H9 (cell line): ENCODE data around the gene GTPBP6. TPM values are rescaled to one million over a fixed set of nuclear protein-coding genes. Genes with fewer than 3 reads are reported as not detected.

Source experiments
- DNase-seq: peaks from one replicate; pipeline ENCODE4 v3.0.0-alpha.2; 2017
- H2AFZ ChIP-seq: one replicate; pipeline ENCODE4 v1.6.1; 2013; ENCODE audit warnings: mild to moderate bottlenecking, low read length, control low read depth, moderate library complexity
- H2AK5ac ChIP-seq: 2 replicates; pipeline ENCODE4 v1.6.1; 2013; ENCODE audit warnings: low read length, control low read depth, mixed read lengths; ENCODE audit not compliant: insufficient read length
- H2BK120ac ChIP-seq: one replicate; pipeline ENCODE4 v1.6.1; 2013; ENCODE audit warnings: low read depth, mild to moderate bottlenecking, low read length, control low read depth, inconsistent platforms; ENCODE audit not compliant: poor library complexity, severe bottlenecking
- H2BK12ac ChIP-seq: 2 replicates; pipeline ENCODE4 v1.6.1; 2013; ENCODE audit warnings: low read length, control low read depth, mixed read lengths, low read depth; ENCODE audit not compliant: insufficient read length
- H2BK15ac ChIP-seq: 2 replicates; pipeline ENCODE4 v1.6.1; 2013; ENCODE audit warnings: low read depth, low read length, control low read depth
- H2BK20ac ChIP-seq: one replicate; pipeline ENCODE4 v1.6.1; 2013; ENCODE audit warnings: low read depth, mild to moderate bottlenecking, low read length, control low read depth, inconsistent platforms; ENCODE audit not compliant: poor library complexity, severe bottlenecking
- H2BK5ac ChIP-seq: 2 replicates; pipeline ENCODE4 v1.6.1; 2013; ENCODE audit warnings: low read length, control low read depth, mixed read lengths; ENCODE audit not compliant: insufficient read length
- H3K14ac ChIP-seq: 2 replicates; pipeline ENCODE4 v1.6.1; 2013; ENCODE audit warnings: low read length, control low read depth; ENCODE audit not compliant: insufficient read depth
- H3K18ac ChIP-seq: 2 replicates; pipeline ENCODE4 v1.6.1; 2013; ENCODE audit warnings: low read depth, mild to moderate bottlenecking, mixed read lengths, low read length, control low read depth; ENCODE audit not compliant: insufficient read length
- H3K23ac ChIP-seq: 2 replicates; pipeline ENCODE4 v1.6.1; 2013; ENCODE audit warnings: low read length, control low read depth, mixed read lengths, low read depth; ENCODE audit not compliant: insufficient read length
- H3K23me2 ChIP-seq: 2 replicates; pipeline ENCODE4 v1.6.1; 2013; ENCODE audit warnings: low read depth, mild to moderate bottlenecking, mixed read lengths, low read length, control low read depth; ENCODE audit not compliant: insufficient read length, poor library complexity, severe bottlenecking
- H3K27ac ChIP-seq: 2 replicates; pipeline ENCODE4 v1.5.1; 2013; ENCODE audit warnings: low read length, control low read depth, mixed read lengths, low read depth; ENCODE audit not compliant: insufficient read length
- H3K27me3 ChIP-seq: 2 replicates; pipeline ENCODE4 v1.6.1; 2013; ENCODE audit warnings: low read length, control low read depth, inconsistent platforms; ENCODE audit not compliant: insufficient read depth
- H3K4ac ChIP-seq: 2 replicates; pipeline ENCODE4 v1.6.1; 2013; ENCODE audit warnings: low read depth, mild to moderate bottlenecking, control low read depth, inconsistent platforms, low read length, moderate library complexity
- H3K4me1 ChIP-seq: 2 replicates; pipeline ENCODE4 v1.6.1; 2013; ENCODE audit warnings: low read length, control low read depth, inconsistent platforms; ENCODE audit not compliant: insufficient read depth
- H3K4me2 ChIP-seq: 2 replicates; pipeline ENCODE4 v1.6.1; 2013; ENCODE audit warnings: low read length, control low read depth, mixed read lengths; ENCODE audit not compliant: insufficient read length, insufficient read depth
- H3K56ac ChIP-seq: 2 replicates; pipeline ENCODE4 v1.6.1; 2013; ENCODE audit warnings: low read depth, mild to moderate bottlenecking, mixed read lengths, low read length, control low read depth; ENCODE audit not compliant: insufficient read length
- H3K79me1 ChIP-seq: 2 replicates; pipeline ENCODE4 v1.6.1; 2013; ENCODE audit warnings: low read depth, mild to moderate bottlenecking, moderate library complexity, low read length, control low read depth, inconsistent platforms; ENCODE audit not compliant: insufficient read depth, poor library complexity, severe bottlenecking
- H3K79me2 ChIP-seq: 2 replicates; pipeline ENCODE4 v1.6.1; 2013; ENCODE audit warnings: low read length, control low read depth, inconsistent platforms; ENCODE audit not compliant: insufficient read depth
- H3K9ac ChIP-seq: 2 replicates; pipeline ENCODE4 v1.6.1; 2013; ENCODE audit warnings: low read length, control low read depth, mixed read lengths; ENCODE audit not compliant: insufficient read length; ENCODE audit errors: extremely low read depth
- H3K9me3 ChIP-seq: one replicate; pipeline ENCODE4 v1.6.1; 2013; ENCODE audit warnings: low read depth, low read length, inconsistent platforms; ENCODE audit not compliant: control insufficient read depth
- H3T11ph ChIP-seq: one replicate; pipeline ENCODE4 v1.6.1; 2013; ENCODE audit warnings: mild to moderate bottlenecking, low read length, control low read depth, inconsistent platforms
- H4K20me1 ChIP-seq: one replicate; pipeline ENCODE4 v1.6.1; 2013; ENCODE audit not compliant: control insufficient read depth, insufficient read length, insufficient read depth
- H4K5ac ChIP-seq: 2 replicates; pipeline ENCODE4 v1.6.1; 2013; ENCODE audit warnings: low read depth, mild to moderate bottlenecking, mixed read lengths, low read length, control low read depth; ENCODE audit not compliant: insufficient read length
- H4K8ac ChIP-seq: replicated peaks from 2 replicates; pipeline ENCODE4 v1.6.1; 2013; ENCODE audit warnings: low read length, control low read depth, mixed read lengths, low read depth; ENCODE audit not compliant: insufficient read length
- H4K91ac ChIP-seq: 2 replicates; pipeline ENCODE4 v1.6.1; 2013; ENCODE audit warnings: low read depth, mild to moderate bottlenecking, moderate library complexity, mixed read lengths, low read length, control low read depth; ENCODE audit not compliant: insufficient read length
- H3K27ac Mint-ChIP-seq, 3 experiments: 2 replicates in 2 of 3; 3 replicates in 1 of 3; pipeline ENCODE4 v1.8.0; 2020 to 2021; ENCODE audit warnings: mixed read lengths in 3 of 3, mild to moderate bottlenecking in 1 of 3, moderate library complexity in 1 of 3
- H3K27me3 Mint-ChIP-seq: 2 replicates; pipeline ENCODE4 v1.8.0; 2021; ENCODE audit warnings: low read depth, mild to moderate bottlenecking, moderate library complexity, mixed read lengths
- H3K36me3 Mint-ChIP-seq, 3 experiments: 2 replicates in 2 of 3; 3 replicates in 1 of 3; pipeline ENCODE4 v1.8.0; 2020 to 2021; ENCODE audit warnings: low read depth in 3 of 3, mixed read lengths in 3 of 3; ENCODE audit not compliant: insufficient read depth in 1 of 3
- H3K4me1 Mint-ChIP-seq, 2 experiments: 2 replicates each; pipeline ENCODE4 v1.8.0; 2020; ENCODE audit warnings: mixed read lengths in 2 of 2
- H3K4me3 Mint-ChIP-seq, 2 experiments: 2 replicates in 1 of 2; 3 replicates in 1 of 2; pipeline ENCODE4 v1.8.0; 2020 to 2021; ENCODE audit warnings: mild to moderate bottlenecking in 2 of 2, mixed read lengths in 2 of 2, moderate library complexity in 1 of 2
- H3K9me3 Mint-ChIP-seq, 2 experiments: 2 replicates in 1 of 2; 3 replicates in 1 of 2; pipeline ENCODE4 v1.8.0; 2020; ENCODE audit warnings: mild to moderate bottlenecking in 2 of 2, mixed read lengths in 2 of 2, moderate library complexity in 1 of 2
- CTCF ChIP-seq: fragments of 200-600 bp; sonication (generic); conservative IDR thresholded peaks from 3 replicates; pipeline ENCODE4 v1.8.0; 2021; ENCODE audit warnings: antibody characterized with exemption, mild to moderate bottlenecking
- WGBS: extraction: QIAGEN DNeasy Blood & Tissue Kit; methylation state at CpG from one replicate; pipeline ENCODE4 v1.1.7; 2013; ENCODE audit warnings: missing lambda C conversion rate, low lambda C conversion rate, mixed read lengths; ENCODE audit not compliant: insufficient read length; ENCODE audit errors: extremely low coverage; 5-methylcytosine and 5-hydroxymethylcytosine counted together
- total RNA-seq: library from RNA; stranded (reverse); gene quantifications from 2 replicates; pipeline ENCODE4 v1.2.1, GENCODE V29; 2021

GTPBP6 gene
- total RNA-seq, 1 experiment from 2014 or later = 64.0 TPM

GRCh38 chrX:350148-350533 is 31.5 kb upstream of the GTPBP6 start:
- Mint-ChIP-seq H3K36me3 (peaks cover 10 to 48% (median 45%) of the 10 kb centered on the region in 3 experiments; a peak in 6 of 7 replicates), H3K27me3 (no peaks in the 10 kb centered on the region; the same call in 1 of the 2 replicates), H3K4me1 (0 out of 4 replicates have a peak, but pooled peaks cover 0 to 3% of the 10 kb centered on the region in 2 experiments), H3K9me3 (no peaks in the 10 kb centered on the region), H3K27ac (peak overlapping the region; percentile 87 to 96 (median 87); a peak in 6 of 7 replicates), H3K4me3 (no peak overlapping the region)
- Histone ChIP-seq H2BK12ac (no peak overlapping the region), H4K91ac (no peak overlapping the region), H3K23me2 (no peaks in the 10 kb centered on the region), H3K9me3 (no peaks in the 10 kb centered on the region), H4K20me1 (no peaks in the 10 kb centered on the region), H3K14ac (no peak overlapping the region), H3K4ac (no peak overlapping the region), H2BK20ac (no peak overlapping the region), H2BK5ac (no peak overlapping the region), H3K4me1 (no peaks in the 10 kb centered on the region), H3T11ph (no peak overlapping the region), H3K9ac (no peak overlapping the region), H4K8ac (no peak overlapping the region), H3K79me2 (no peaks in the 10 kb centered on the region; the same call in 1 of the 2 replicates), H3K27ac (no peak overlapping the region), H2AFZ (no peak overlapping the region), H2BK120ac (no peak overlapping the region), H3K56ac (no peak overlapping the region), H3K18ac (no peak overlapping the region), H3K23ac (no peak overlapping the region), H2BK15ac (no peak overlapping the region), H3K27me3 (no peaks in the 10 kb centered on the region), H3K79me1 (peaks cover 3% of the 10 kb centered on the region), H4K5ac (no peak overlapping the region), H3K4me2 (no peak overlapping the region), H2AK5ac (no peak overlapping the region)
- WGBS = no CpG with 5 or more reads among the region's 20 CpGs
- TF ChIP-seq CTCF = peak; percentile 35; the same call in 2 of the 3 replicates
- no peak for DNase-seq
